Stomach (tissue), 4 donors: ENCODE measurements around the gene MAP2K1.

Source experiments
- POLR2A ChIP-seq, 4 donors: fragments of 450-650 bp; IDR thresholded peaks; one replicate each; pipeline ENCODE4 v1.6.1; 2016; ENCODE audit warnings: antibody characterized with exemption in 4 of 4, control low read depth in 2 of 4, mild to moderate bottlenecking in 1 of 4, moderate library complexity in 1 of 4
- POLR2AphosphoS5 ChIP-seq, 3 donors: sonication (generic); formaldehyde crosslinking; IDR thresholded peaks; one replicate each; pipeline ENCODE4 v1.6.1; 2016; ENCODE audit warnings: antibody characterized with exemption in 3 of 3

DNA sequence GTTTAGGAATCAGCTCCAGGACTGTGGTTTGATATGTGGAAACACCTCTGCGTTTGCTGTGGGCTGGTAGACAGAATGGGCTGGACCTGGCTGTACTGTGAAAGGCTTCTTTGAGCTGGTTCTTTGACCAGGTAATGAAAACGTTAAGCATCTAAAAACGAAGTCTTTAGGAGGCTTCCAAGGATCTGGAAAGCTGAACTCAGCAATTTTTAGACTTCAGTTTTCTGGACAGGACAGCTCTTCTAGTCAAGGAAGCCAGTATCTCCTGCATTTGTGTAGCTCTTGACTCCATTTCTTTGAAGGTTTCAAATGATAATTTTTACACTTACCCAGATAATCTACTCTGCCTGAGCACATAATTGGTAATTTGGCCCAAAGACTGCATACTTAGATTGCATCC, 25.5 kb downstream of the MAP2K1 start:
- TF ChIP-seq POLR2A (IDR thresholded peaks at IDR 0.05), result no peak
- TF ChIP-seq POLR2AphosphoS5 (IDR thresholded peaks at IDR 0.05), result no peak
